KMS-11 (cell line): ENCODE results near the gene MEGF10.

Source experiments
- H2AFZ ChIP-seq: fragments of 200-600 bp; sonication (generic); 2 replicates; pipeline ENCODE4 v1.6.1; 2016; ENCODE audit warnings: antibody characterized with exemption, mixed run types, low read depth
- H3K27ac ChIP-seq: fragments of 200-600 bp; sonication (generic); 2 replicates; pipeline ENCODE4 v1.6.1; 2016; ENCODE audit warnings: mild to moderate bottlenecking, mixed run types
- H3K27me3 ChIP-seq: fragments of 200-600 bp; sonication (generic); 2 replicates; pipeline ENCODE4 v1.6.1; 2017; ENCODE audit warnings: mild to moderate bottlenecking, low read depth, mixed run types, moderate library complexity; ENCODE audit not compliant: insufficient read depth
- H3K36me3 ChIP-seq: fragments of 200-600 bp; sonication (generic); 2 replicates; pipeline ENCODE4 v1.6.1; 2017; ENCODE audit warnings: mild to moderate bottlenecking, mixed run types; ENCODE audit not compliant: insufficient read depth
- H3K4me1 ChIP-seq: fragments of 200-600 bp; sonication (generic); 2 replicates; pipeline ENCODE4 v1.6.1; 2016; ENCODE audit warnings: mild to moderate bottlenecking, low read depth, mixed run types; ENCODE audit not compliant: poor library complexity, severe bottlenecking
- H3K4me2 ChIP-seq: fragments of 200-600 bp; sonication (generic); 2 replicates; pipeline ENCODE4 v1.7.0; 2016; ENCODE audit warnings: mild to moderate bottlenecking, mixed run types
- H3K4me3 ChIP-seq: fragments of 200-600 bp; sonication (generic); IDR thresholded peaks from 2 replicates; pipeline ENCODE4 v1.6.1; 2017; ENCODE audit warnings: low read depth, low read length, mixed read lengths; ENCODE audit not compliant: insufficient read depth
- H3K79me2 ChIP-seq: fragments of 200-600 bp; sonication (generic); 2 replicates; pipeline ENCODE4 v1.6.1; 2016; ENCODE audit warnings: low read depth, mixed run types; ENCODE audit not compliant: insufficient read depth
- H3K9ac ChIP-seq: fragments of 200-600 bp; sonication (generic); 2 replicates; pipeline ENCODE4 v1.6.1; 2016; ENCODE audit warnings: mild to moderate bottlenecking, mixed run types
- H4K20me1 ChIP-seq: fragments of 200-600 bp; sonication (generic); 2 replicates; pipeline ENCODE4 v1.6.1; 2016; ENCODE audit warnings: mild to moderate bottlenecking, mixed run types; ENCODE audit not compliant: insufficient read depth
- TF ChIP-seq, protein P1 (sequence below): fragments of 200-600 bp; sonication (generic); conservative IDR thresholded peaks from 2 replicates; pipeline ENCODE4 v1.6.1; 2017; ENCODE audit warnings: low read depth, mild to moderate bottlenecking, antibody characterized with exemption, low read length, moderate library complexity, mixed read lengths

The MEGF10 gene

DNA sequence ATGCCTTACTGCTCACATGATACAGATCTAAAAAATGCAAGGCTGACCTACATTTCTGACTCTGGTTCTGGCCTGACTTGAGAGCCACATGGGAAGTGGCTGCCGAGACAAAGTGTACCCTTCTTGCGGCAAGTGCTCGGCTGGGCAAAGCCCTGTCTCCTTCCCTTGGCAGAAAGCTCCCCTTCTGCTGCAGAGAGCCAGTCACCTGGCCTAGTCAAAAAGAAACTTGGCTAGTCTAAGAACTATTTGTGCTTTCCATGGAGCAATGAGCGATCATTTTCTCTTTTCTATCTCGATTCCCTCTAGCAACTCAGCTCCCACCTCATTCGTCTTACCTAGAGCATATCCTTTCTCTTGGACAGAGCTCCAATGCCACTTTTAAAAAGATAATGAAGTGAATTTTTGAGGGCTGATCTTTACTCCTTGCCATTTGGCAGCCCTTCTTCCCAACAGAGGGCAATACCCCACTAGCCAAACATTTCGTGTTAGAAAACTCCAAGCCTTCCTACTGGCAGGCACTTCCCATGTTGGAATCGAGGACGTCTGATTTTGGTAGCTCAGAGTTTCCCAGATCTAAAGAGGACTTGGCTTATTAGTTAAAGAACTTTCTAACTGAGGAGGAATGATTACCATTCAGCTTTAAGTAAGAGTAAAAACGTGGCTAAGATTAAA lies 118.8 kb downstream of the MEGF10 start:
- Histone ChIP-seq H3K9ac (no peak overlapping the region), H3K4me1 (peaks cover 6% of the 10 kb centered on the region), H3K4me3 (no peak overlapping the region), H3K4me2 (peak overlapping the region; percentile 12; the same call in 1 of the 2 replicates), H4K20me1 (no peaks in the 10 kb centered on the region), H3K27ac (no peak overlapping the region), H3K27me3 (no peaks in the 10 kb centered on the region), H3K36me3 (no peaks in the 10 kb centered on the region), H2AFZ (peak overlapping the region; percentile 29; the same call in 1 of the 2 replicates), H3K79me2 (no peaks in the 10 kb centered on the region)
- TF ChIP-seq, protein P1, sequence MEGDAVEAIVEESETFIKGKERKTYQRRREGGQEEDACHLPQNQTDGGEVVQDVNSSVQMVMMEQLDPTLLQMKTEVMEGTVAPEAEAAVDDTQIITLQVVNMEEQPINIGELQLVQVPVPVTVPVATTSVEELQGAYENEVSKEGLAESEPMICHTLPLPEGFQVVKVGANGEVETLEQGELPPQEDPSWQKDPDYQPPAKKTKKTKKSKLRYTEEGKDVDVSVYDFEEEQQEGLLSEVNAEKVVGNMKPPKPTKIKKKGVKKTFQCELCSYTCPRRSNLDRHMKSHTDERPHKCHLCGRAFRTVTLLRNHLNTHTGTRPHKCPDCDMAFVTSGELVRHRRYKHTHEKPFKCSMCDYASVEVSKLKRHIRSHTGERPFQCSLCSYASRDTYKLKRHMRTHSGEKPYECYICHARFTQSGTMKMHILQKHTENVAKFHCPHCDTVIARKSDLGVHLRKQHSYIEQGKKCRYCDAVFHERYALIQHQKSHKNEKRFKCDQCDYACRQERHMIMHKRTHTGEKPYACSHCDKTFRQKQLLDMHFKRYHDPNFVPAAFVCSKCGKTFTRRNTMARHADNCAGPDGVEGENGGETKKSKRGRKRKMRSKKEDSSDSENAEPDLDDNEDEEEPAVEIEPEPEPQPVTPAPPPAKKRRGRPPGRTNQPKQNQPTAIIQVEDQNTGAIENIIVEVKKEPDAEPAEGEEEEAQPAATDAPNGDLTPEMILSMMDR = no peak

DNA sequence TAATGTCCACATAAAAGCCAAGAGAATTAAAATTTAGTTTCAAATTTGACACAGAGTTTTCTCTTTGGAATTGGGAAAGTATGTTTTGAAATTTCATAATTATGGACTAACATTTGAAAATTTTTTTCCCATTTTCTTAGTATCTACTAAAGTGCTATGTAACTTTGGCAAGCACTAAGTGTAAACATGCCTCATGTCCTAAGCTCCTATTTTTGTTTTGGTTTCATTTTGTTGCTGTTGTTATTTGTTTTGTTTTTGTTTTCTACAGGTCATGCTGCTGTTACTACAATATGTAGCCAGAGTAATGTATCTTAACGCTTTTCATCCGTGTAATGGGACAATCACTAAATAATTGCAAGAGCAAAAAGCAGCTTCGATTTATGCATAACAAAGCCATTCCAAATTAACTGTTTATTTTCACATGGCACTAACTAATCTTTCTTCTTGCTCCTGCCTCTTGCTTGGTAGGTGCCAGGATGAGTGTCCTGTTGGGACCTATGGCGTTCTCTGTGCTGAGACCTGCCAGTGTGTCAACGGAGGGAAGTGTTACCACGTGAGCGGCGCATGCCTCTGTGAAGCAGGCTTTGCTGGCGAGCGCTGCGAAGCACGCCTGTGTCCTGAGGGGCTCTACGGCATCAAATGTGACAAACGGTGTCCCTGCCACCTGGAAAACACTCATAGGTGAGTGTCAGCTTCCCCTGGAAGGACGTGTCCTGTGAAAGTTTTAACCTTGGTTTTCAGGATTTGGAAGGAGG lies 119.5 kb downstream of the MEGF10 start:
- Histone ChIP-seq H3K9ac (no peak overlapping the region), H3K27ac (no peak overlapping the region), H3K4me2 (peak overlapping the region; percentile 12; the same call in 1 of the 2 replicates), H4K20me1 (no peaks in the 10 kb centered on the region), H3K36me3 (no peaks in the 10 kb centered on the region), H3K79me2 (no peaks in the 10 kb centered on the region), H3K27me3 (no peaks in the 10 kb centered on the region), H3K4me3 (no peak overlapping the region), H2AFZ (peak overlapping the region; percentile 29; the same call in 1 of the 2 replicates), H3K4me1 (peaks cover 6% of the 10 kb centered on the region)
- TF ChIP-seq, protein P1 = no peak

DNA sequence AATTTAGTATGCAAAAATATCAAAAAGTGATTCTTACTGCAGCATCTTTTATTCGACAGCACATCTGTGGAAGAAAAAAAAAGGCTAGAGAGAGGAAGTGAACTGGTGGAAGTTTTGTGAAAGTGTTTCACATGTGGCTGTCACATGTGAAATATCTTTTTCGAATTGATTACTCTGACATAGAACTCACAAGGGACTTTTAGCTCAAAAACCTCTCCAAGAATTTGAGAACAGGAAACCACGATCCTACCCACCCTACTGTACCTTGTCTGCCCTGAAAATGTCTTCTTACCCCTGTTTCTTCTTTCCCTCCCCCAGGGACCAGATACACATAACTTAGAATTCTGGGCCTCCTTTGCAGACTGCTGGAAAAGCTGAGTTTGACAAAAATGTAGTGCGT lies 120.4 kb downstream of the MEGF10 start:
- Histone ChIP-seq H3K9ac (no peak overlapping the region), H3K27me3 (no peaks in the 10 kb centered on the region), H3K27ac (no peak overlapping the region), H4K20me1 (no peaks in the 10 kb centered on the region), H3K4me3 (no peak overlapping the region), H3K4me2 (no peak overlapping the region), H3K79me2 (no peaks in the 10 kb centered on the region), H2AFZ (no peak overlapping the region), H3K36me3 (no peaks in the 10 kb centered on the region), H3K4me1 (peaks cover 6% of the 10 kb centered on the region)
- TF ChIP-seq, protein P1 = no peak

DNA sequence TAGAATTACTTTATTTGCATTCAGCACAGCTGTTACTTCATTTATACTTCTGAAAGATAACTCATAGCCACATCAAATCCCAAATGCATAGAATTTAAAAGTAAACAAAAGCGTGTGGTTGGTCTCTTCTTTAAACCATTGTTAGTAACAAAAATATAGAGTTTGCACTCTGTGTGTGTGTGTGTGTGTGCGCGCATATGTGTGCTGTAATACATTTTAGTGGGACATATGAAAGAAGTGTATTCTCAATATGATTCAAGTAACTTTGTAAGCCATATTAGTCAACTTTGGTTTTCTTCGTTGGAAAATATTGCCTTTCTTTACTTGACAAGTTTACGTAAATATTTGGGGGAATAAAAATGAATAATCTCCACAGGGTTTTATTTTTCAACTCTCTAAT lies 120.8 kb downstream of the MEGF10 start:
- Histone ChIP-seq H2AFZ (no peak overlapping the region), H3K27me3 (no peaks in the 10 kb centered on the region), H3K79me2 (no peaks in the 10 kb centered on the region), H3K4me2 (no peak overlapping the region), H3K4me3 (no peak overlapping the region), H4K20me1 (no peaks in the 10 kb centered on the region), H3K36me3 (no peaks in the 10 kb centered on the region), H3K9ac (no peak overlapping the region), H3K27ac (no peak overlapping the region), H3K4me1 (peaks cover 6% of the 10 kb centered on the region)
- TF ChIP-seq, protein P1 = no peak
